ENCODE results near the gene ZNF620.
"Not testable (repeated sequence)": the region's sequence is repeated elsewhere in the genome, so short reads cannot be mapped to it uniquely, and the experiment has no call there.

ZNF620 gene

GRCh38 chr3:40505599-40506462 is at the start of gene ZNF620:
Gene ZNF620 (plus strand): TSS chr3:40506039. CDS start chr3:40506353, 314 bp downstream.
- peak; percentile 25 for DNase-seq

- no peak for DNase-seq
Measured at GRCh38 chr3:40456279-40456939, 49.4 kb upstream of the ZNF620 start.

- DNase-seq, result peak; percentile 95
Measured at GRCh38 chr3:40456940-40457823, 48.7 kb upstream of the ZNF620 start, which contains the start of gene RPL14. Gene RPL14 (plus strand): TSS chr3:40457339. CDS start chr3:40457472, 133 bp downstream.

GRCh38 chr3:40458473-40458872 is 47.4 kb upstream of the ZNF620 start:
- no peak for DNase-seq

GRCh38 chr3:40460481-40460880 is 45.4 kb upstream of the ZNF620 start:
- peak; percentile 42 for DNase-seq

GRCh38 chr3:40461161-40461560 is 44.7 kb upstream of the ZNF620 start:
- no peak for DNase-seq

GRCh38 chr3:40462838-40463237 is 43.0 kb upstream of the ZNF620 start:
- DNase-seq, result not testable (repeated sequence)

- no peak for DNase-seq
Measured at GRCh38 chr3:40463579-40463978, 42.3 kb upstream of the ZNF620 start.

GRCh38 chr3:40464339-40465110 is 41.3 kb upstream of the ZNF620 start:
- DNase-seq, result no peak

GRCh38 chr3:40465111-40465407 is 40.8 kb upstream of the ZNF620 start:
- DNase-seq, result no peak

- DNase-seq, result no peak
Measured at GRCh38 chr3:40465456-40465855, 40.4 kb upstream of the ZNF620 start.

- no peak for DNase-seq
Measured at GRCh38 chr3:40468018-40468417, 37.8 kb upstream of the ZNF620 start.

- no peak for DNase-seq
Measured at GRCh38 chr3:40470701-40471100, 35.1 kb upstream of the ZNF620 start.

- DNase-seq, result peak; percentile 41
Measured at GRCh38 chr3:40476478-40477470, 29.1 kb upstream of the ZNF620 start, which contains the start of gene ZNF619. Gene ZNF619 (plus strand): TSS chr3:40477122. CDS start chr3:40477980, 858 bp downstream.

- DNase-seq, result no peak
Measured at GRCh38 chr3:40477666-40478065, 28.2 kb upstream of the ZNF620 start.

- no peak for DNase-seq
Measured at GRCh38 chr3:40487172-40487571, 18.7 kb upstream of the ZNF620 start.

GRCh38 chr3:40490916-40491315 is 14.9 kb upstream of the ZNF620 start:
- no peak for DNase-seq

- DNase-seq, result no peak
Measured at GRCh38 chr3:40494698-40495097, 11.1 kb upstream of the ZNF620 start.

GRCh38 chr3:40497288-40497687 is 8.6 kb upstream of the ZNF620 start:
- DNase-seq, result no peak

GRCh38 chr3:40499952-40500351 is 5.9 kb upstream of the ZNF620 start:
- DNase-seq, result no peak

- no peak for DNase-seq
Measured at GRCh38 chr3:40502034-40502433, 3.8 kb upstream of the ZNF620 start.

All from stimulated activated CD4-positive, alpha-beta T cell treated with anti-CD3 and anti-CD28 coated beads, Interleukin-1b, Interleukin-23, amount 100 ng/mL, for 48 hours (primary cell).